ENCODE results near the gene GATA6. TPM values are rescaled to one million over a fixed set of nuclear protein-coding genes. Genes with fewer than 3 reads are reported as not detected.

Gene GATA6
- total and polyA plus RNA-seq, 10 of the 15 experiments (the other 5 are each of a cell fraction or from before 2014, with no cell fraction given), result 0.04 to 0.05 TPM; not detected in 8

GRCh38 chr18:22218835-22219234, 49.4 kb downstream of the GATA6 start:
- no peak for DNase-seq (ENCODE audit: low read depth, low spot score)
- Histone ChIP-seq H3K4me2 (ENCODE audit: control insufficient read depth, insufficient read depth) (no peak overlapping the region), H2AFZ (ENCODE audit: control insufficient read depth, low read depth, low read length) (no peak overlapping the region), H3K27ac (ENCODE audit: control insufficient read depth, insufficient read depth) (no peak overlapping the region), H3K4me1 (ENCODE audit: control insufficient read depth, insufficient read depth, low read length) (no peaks in the 10 kb centered on the region), H4K20me1 (ENCODE audit: control insufficient read depth, insufficient read depth) (no peaks in the 10 kb centered on the region), H3K27me3 (replicated peaks in 1 of 2; ENCODE audit: control insufficient read depth in 2 of 2, insufficient read depth in 2 of 2, low read length in 1 of 2) (no peaks in the 10 kb centered on the region), H3K9me3 (replicated peaks; ENCODE audit: control insufficient read depth, insufficient read depth, low read length) (no peaks in the 10 kb centered on the region), H3K36me3 (ENCODE audit: control insufficient read depth in 2 of 2, insufficient read depth in 2 of 2, low read length in 1 of 2) (no peaks in the 10 kb centered on the region), H3K4me3 (no peak overlapping the region), H3K9ac (ENCODE audit: control insufficient read depth, insufficient read depth, low read length) (no peak overlapping the region), H3K79me2 (ENCODE audit: control insufficient read depth, insufficient read depth, low read length) (no peaks in the 10 kb centered on the region)
- FAIRE-seq, result no peak
- ChIA-PET SMC1A (ENCODE audit: uncharacterized antibody, unreplicated experiment) (no interaction called here), CTCF (no interaction called here), POLR2A (no interaction called here), RAD21 (ENCODE audit: unreplicated experiment) (no interaction called here)
- TF ChIP-seq, protein P1, sequence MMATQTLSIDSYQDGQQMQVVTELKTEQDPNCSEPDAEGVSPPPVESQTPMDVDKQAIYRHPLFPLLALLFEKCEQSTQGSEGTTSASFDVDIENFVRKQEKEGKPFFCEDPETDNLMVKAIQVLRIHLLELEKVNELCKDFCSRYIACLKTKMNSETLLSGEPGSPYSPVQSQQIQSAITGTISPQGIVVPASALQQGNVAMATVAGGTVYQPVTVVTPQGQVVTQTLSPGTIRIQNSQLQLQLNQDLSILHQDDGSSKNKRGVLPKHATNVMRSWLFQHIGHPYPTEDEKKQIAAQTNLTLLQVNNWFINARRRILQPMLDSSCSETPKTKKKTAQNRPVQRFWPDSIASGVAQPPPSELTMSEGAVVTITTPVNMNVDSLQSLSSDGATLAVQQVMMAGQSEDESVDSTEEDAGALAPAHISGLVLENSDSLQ (IDR thresholded peaks at IDR 0.05), result no peak
- TF ChIP-seq NFYB (IDR thresholded peaks at IDR 0.05; ENCODE audit: insufficient read depth, low read depth, low read length) (no peak), TCF7 (IDR thresholded peaks at IDR 0.05; ENCODE audit: borderline replicate concordance) (no peak), SUZ12 (IDR thresholded peaks at IDR 0.05; ENCODE audit: unreplicated experiment) (no peak), CBFB (IDR thresholded peaks at IDR 0.05; ENCODE audit: low read depth) (no peak), SMARCA5 (IDR thresholded peaks at IDR 0.05) (no peak), RFX5 (IDR thresholded peaks at IDR 0.05; ENCODE audit: low read depth, low read length) (no peak), PRDM15 (CRISPR knock-in tag; IDR thresholded peaks at IDR 0.05) (no peak), ZNF274 (IDR thresholded peaks at IDR 0.05; ENCODE audit: insufficient read depth, insufficient read length) (no peak), ZNF24 (IDR thresholded peaks at IDR 0.05) (no peak), RAD21 (IDR thresholded peaks at IDR 0.05; ENCODE audit: insufficient read depth, low read depth, low read length) (no peak), ZZZ3 (IDR thresholded peaks at IDR 0.05; ENCODE audit: control insufficient read depth, insufficient read length, low read depth) (no peak), GABPA (IDR thresholded peaks at IDR 0.05; ENCODE audit: low read depth) (no peak)
- TF ChIP-seq, protein P2, sequence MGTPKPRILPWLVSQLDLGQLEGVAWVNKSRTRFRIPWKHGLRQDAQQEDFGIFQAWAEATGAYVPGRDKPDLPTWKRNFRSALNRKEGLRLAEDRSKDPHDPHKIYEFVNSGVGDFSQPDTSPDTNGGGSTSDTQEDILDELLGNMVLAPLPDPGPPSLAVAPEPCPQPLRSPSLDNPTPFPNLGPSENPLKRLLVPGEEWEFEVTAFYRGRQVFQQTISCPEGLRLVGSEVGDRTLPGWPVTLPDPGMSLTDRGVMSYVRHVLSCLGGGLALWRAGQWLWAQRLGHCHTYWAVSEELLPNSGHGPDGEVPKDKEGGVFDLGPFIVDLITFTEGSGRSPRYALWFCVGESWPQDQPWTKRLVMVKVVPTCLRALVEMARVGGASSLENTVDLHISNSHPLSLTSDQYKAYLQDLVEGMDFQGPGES (IDR thresholded peaks at IDR 0.05), result no peak
- intact Hi-C loops (cut with micrococcal nuclease; ENCODE audit: unreplicated experiment), result no loop called here
- BruUV-seq (replicated peaks), result no TSS peak
- no peak for ATAC-seq
- in situ Hi-C loops (cut with MboI), result no loop called here
- 45% methylated on average over 4 of the region's 5 CpGs for WGBS (ENCODE audit: insufficient coverage, insufficient replicate concordance, low lambda C conversion rate, missing lambda C conversion rate)

All from GM12878 (cell line).